Measurements from ENCODE around the gene SMC1A.

The SMC1A gene

GRCh38 chrX:53435997-53436396, 13.5 kb upstream of the SMC1A start:
- H2AFZ ChIP-seq (ENCODE audit: low read length) = no peak overlapping the region
- H3K9me2 ChIP-seq (replicated peaks; ENCODE audit: low read depth, low read length) = no peaks in the 10 kb centered on the region
- H3K4me3 ChIP-seq (ENCODE audit: low read length, poor library complexity, severe bottlenecking) = no peak overlapping the region
- H3K36me3 ChIP-seq (ENCODE audit: insufficient read depth, low read length) = no peaks in the 10 kb centered on the region
- no peaks in the 10 kb centered on the region for H3K27me3 ChIP-seq (ENCODE audit: insufficient read depth, low read length, poor library complexity, severe bottlenecking)
- H3K9me3 ChIP-seq (ENCODE audit: insufficient read depth, low read depth, low read length) = no peaks in the 10 kb centered on the region
- H3F3A ChIP-seq (ENCODE audit: low read depth) = no peaks in the 10 kb centered on the region
- TF ChIP-seq CTCF (conservative IDR thresholded peaks at IDR 0.05; ENCODE audit: low read length) = peak; percentile 68
- no peak for TF ChIP-seq EZH2phosphoT487 (IDR thresholded peaks at IDR 0.05; ENCODE audit: borderline replicate concordance)
- peaks cover 4% of the 10 kb centered on the region for H3K4me1 ChIP-seq (ENCODE audit: insufficient read depth, low read length, poor library complexity, severe bottlenecking)
- H4K20me1 ChIP-seq (ENCODE audit: insufficient read depth, low read length, poor library complexity, severe bottlenecking) = no peaks in the 10 kb centered on the region
- no peak overlapping the region for H3K9ac ChIP-seq (ENCODE audit: low read depth, low read length, poor library complexity, severe bottlenecking)
- H3K79me2 ChIP-seq (ENCODE audit: insufficient read depth, low read length) = peaks cover 11% of the 10 kb centered on the region
- H3K4me2 ChIP-seq (ENCODE audit: low read depth, low read length, poor library complexity, severe bottlenecking) = no peak overlapping the region

GRCh38 chrX:53433651-53434639, 11.5 kb upstream of the SMC1A start, which contains the start of gene HSD17B10:
HSD17B10 (minus strand) TSS chrX:53434370; CDS start chrX:53434345, 25 bp downstream.
- H3K9me3 ChIP-seq (ENCODE audit: insufficient read depth, low read depth, low read length) = no peaks in the 10 kb centered on the region
- H3K27me3 ChIP-seq (ENCODE audit: insufficient read depth, low read length, poor library complexity, severe bottlenecking) = no peaks in the 10 kb centered on the region
- H3K9me2 ChIP-seq (replicated peaks; ENCODE audit: low read depth, low read length) = no peaks in the 10 kb centered on the region
- H3K79me2 ChIP-seq (ENCODE audit: insufficient read depth, low read length) = peaks cover 11% of the 10 kb centered on the region
- TF ChIP-seq CTCF (conservative IDR thresholded peaks at IDR 0.05; ENCODE audit: low read length) (no peak), EZH2phosphoT487 (IDR thresholded peaks at IDR 0.05; ENCODE audit: borderline replicate concordance) (no peak)
- no peaks in the 10 kb centered on the region for H4K20me1 ChIP-seq (ENCODE audit: insufficient read depth, low read length, poor library complexity, severe bottlenecking)
- peak within 1 kb of the TSS; percentile 82 for H2AFZ ChIP-seq (ENCODE audit: low read length)
- H3K9ac ChIP-seq (ENCODE audit: low read depth, low read length, poor library complexity, severe bottlenecking) = peak within 1 kb of the TSS; percentile 87
- H3K4me1 ChIP-seq (ENCODE audit: insufficient read depth, low read length, poor library complexity, severe bottlenecking) = peaks cover 4% of the 10 kb centered on the region
- H3K4me2 ChIP-seq (ENCODE audit: low read depth, low read length, poor library complexity, severe bottlenecking) = peak within 1 kb of the TSS; percentile 91
- no peaks in the 10 kb centered on the region for H3F3A ChIP-seq (ENCODE audit: low read depth)
- H3K4me3 ChIP-seq (ENCODE audit: low read length, poor library complexity, severe bottlenecking) = peak within 1 kb of the TSS; percentile 90
- no peaks in the 10 kb centered on the region for H3K36me3 ChIP-seq (ENCODE audit: insufficient read depth, low read length)

GRCh38 chrX:53430231-53430630, 7.8 kb upstream of the SMC1A start:
- H2AFZ ChIP-seq (ENCODE audit: low read length) = no peak overlapping the region
- no peaks in the 10 kb centered on the region for H3K36me3 ChIP-seq (ENCODE audit: insufficient read depth, low read length)
- H3K4me2 ChIP-seq (ENCODE audit: low read depth, low read length, poor library complexity, severe bottlenecking) = no peak overlapping the region
- no peaks in the 10 kb centered on the region for H3K9me2 ChIP-seq (replicated peaks; ENCODE audit: low read depth, low read length)
- no peaks in the 10 kb centered on the region for H4K20me1 ChIP-seq (ENCODE audit: insufficient read depth, low read length, poor library complexity, severe bottlenecking)
- peaks cover 11% of the 10 kb centered on the region for H3K79me2 ChIP-seq (ENCODE audit: insufficient read depth, low read length)
- H3F3A ChIP-seq (ENCODE audit: low read depth) = no peaks in the 10 kb centered on the region
- H3K4me3 ChIP-seq (ENCODE audit: low read length, poor library complexity, severe bottlenecking) = no peak overlapping the region
- no peaks in the 10 kb centered on the region for H3K9me3 ChIP-seq (ENCODE audit: insufficient read depth, low read depth, low read length)
- no peak for TF ChIP-seq CTCF (conservative IDR thresholded peaks at IDR 0.05; ENCODE audit: low read length)
- TF ChIP-seq EZH2phosphoT487 (IDR thresholded peaks at IDR 0.05; ENCODE audit: borderline replicate concordance) = no peak
- no peaks in the 10 kb centered on the region for H3K27me3 ChIP-seq (ENCODE audit: insufficient read depth, low read length, poor library complexity, severe bottlenecking)
- no peak overlapping the region for H3K9ac ChIP-seq (ENCODE audit: low read depth, low read length, poor library complexity, severe bottlenecking)
- peaks cover 4% of the 10 kb centered on the region for H3K4me1 ChIP-seq (ENCODE audit: insufficient read depth, low read length, poor library complexity, severe bottlenecking)

Data from Loucy (cell line).